HG02870 (cell line): Measurements from ENCODE around the gene LTO1.

Experiments
- ATAC-seq: cut with Tn5 transposase; IDR thresholded peaks from one replicate; pipeline ENCODE4 v1.9.1; 2021; ENCODE audit warnings: mild to moderate bottlenecking, moderate library complexity; ENCODE audit not compliant: unreplicated experiment

Gene LTO1, protein sequence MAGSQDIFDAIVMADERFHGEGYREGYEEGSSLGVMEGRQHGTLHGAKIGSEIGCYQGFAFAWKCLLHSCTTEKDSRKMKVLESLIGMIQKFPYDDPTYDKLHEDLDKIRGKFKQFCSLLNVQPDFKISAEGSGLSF

DNA sequence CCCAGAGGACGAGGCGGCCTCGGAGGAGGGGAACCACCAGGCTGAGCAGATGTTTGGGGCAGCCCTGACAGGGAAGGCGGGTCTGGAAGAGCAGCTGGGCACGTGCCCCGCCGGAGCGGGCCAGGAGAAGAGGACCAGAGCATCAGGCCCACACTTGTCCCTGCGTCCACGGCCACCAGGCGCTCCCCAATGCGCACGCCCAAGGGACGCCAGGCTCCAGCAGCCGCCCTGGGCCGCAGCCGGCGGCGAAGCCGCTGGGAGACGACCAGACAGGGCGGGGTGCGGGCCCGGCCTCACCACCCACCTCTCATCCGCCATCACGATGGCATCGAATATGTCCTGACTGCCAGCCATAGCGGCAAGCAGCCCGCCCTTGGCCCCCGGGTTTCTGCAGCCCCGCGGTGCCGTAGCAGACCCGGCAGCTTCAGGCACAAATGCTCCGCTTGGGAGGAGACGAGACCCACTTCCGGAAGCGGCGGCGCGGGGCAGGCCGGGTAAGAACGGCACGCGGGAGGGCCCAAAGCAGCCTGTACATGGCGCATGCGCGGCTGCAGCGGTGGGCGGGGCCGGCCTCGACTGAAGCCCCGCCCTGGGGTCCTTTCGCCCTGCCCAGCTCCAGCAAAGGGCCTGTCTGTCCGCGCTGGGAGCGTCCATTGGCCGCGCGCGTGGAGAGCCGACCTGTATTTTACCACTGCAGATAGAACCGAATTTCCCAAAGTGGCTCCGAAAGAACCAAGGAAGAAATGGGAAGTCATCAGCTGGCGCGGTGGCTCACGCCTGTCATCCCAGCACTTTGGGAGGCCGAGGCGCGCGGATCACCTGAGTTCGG is at the start of gene LTO1:
LTO1 (minus strand) TSS at position 468 of the 829 bp plus-strand sequence; CDS start at position 354, 114 bp downstream.
- peak; percentile 85 for ATAC-seq

DNA sequence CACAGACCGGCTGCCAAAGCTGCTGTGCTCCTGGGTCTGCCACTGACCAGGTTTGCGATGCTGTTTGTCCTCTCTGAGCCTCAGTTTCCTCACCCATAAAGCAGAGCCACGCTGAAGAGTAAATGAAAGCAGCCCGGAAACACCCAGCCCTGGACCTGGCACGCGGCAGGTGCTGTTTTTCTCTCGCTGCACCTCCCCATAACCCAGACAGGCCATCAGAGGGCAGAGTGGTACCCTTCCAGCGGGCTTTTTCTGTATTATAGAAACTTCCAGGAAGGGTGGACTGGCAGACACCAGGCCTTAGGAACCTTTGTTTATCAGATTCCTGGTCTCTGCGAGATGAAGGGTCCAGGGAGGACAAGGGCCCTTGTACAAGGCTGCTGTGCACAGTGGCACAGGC is 46.6 kb upstream of the LTO1 start:
- ATAC-seq = no peak

DNA sequence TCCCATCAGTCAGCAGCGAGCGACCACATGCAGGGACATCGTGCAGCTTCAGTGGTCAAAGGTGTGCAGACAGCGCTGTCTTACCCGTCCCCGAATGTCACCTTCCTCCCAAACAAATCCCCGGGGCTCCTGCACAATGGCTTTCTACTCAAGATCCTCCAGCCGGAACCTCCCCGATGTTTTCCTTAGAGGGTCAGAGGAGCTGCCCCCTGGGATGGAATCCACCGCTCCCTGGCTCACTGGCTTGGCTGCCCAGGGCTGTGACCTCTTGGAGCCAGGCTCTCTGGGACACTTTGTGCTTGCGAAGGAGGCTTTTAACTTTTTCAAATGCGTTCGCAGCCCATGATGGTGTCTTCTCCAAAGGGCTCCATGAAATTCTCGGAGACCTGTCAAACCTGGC is 46.0 kb upstream of the LTO1 start:
- no peak for ATAC-seq

DNA sequence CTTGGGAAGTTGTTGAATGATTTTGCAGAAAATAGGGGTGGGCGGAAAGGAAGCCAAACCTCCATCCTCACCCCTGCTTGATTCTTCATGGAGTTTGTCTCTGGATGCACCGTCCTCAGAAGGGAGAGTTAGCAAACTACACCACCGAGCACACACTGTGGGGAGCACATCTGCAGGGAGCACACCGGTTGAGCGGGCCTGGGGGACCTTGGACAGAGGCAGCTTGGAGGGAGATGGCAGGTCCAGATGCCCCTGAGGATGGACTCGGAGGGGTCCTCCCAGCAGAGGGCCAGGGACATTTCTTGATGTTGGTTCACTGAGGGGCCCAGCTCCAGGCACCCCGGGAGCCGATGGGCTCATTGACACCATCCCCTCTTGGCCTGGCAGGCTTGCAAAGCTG is 43.8 kb upstream of the LTO1 start:
- ATAC-seq = no peak

DNA sequence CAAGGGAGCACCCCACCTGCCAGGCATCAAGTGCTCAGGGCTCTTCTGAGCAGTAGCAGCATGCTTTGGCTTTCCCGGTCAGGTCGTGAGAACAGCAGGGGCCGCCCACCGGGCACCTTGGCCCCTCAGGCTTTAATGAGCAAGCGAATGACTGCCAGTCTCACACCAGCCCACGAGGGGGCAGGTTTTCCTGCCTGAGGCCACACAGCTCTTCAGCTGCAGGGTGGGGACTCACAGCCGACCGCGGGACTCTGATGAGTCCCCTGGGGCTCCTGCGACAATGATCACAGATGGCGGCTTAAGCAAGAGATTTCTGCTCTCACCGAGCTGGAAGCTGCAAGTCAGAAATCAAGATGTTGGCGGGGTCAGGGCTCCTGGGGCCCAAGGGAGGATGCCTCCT is 43.0 kb upstream of the LTO1 start:
- no peak for ATAC-seq

DNA sequence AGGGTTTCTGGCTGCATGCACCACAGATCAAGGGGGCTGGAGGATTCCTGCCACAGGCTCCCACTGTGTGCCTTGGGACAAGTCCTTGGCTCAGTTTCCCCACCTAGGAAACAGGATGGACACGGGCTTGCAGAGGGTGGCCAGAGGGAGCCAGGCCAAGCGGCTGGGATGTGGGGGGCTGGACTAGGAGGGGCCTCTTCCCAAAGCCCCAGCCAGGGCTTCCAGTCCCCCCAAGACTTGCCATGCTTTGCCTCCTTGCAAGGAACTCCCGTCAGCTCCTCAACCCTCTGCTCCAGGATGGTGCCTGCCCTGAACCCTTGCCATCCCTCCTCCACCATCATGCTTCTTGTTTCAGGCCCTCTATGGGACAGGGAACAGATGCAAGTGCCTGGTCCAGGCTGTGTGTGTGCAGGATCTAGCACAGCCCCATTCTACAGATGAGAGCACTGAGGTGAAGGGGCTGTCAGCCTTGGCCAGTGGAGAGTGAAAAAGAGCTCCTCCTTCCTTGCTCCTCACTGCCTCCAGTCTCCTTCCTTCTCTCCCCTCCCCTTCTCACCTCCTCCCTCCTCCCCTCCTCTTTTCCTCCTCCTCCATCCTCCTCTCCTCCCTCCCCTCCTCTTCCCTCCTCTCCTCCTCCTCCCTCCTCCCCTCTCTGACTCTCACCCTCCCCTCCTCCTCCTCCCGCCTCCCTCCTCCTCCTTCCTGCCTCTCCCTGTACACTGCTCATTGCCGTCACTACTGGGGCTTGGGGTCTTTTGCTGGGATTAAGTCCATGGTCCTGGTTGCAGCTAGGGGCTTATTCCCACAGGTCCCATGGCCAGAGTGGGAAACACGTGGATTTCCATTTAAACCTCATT is 42.0 kb upstream of the LTO1 start:
- ATAC-seq = no peak

DNA sequence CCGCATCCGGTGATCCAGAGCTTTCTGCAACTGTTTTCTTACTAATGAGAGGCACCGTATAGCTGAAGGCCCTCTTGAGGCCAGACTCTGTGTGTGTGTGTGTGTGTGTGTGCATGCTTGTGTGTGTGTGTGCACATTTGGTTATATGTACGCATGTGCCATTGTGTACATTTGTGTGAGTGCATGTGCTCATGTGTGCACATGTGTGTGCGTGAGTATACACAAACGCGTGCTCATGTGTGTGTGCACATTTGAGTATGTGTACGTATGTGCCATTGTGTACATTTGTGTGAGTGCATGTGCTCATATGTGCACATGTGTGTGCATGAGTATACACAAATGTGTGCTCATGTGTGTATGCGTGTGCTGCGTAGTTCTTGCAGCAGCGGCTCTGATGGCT is 40.9 kb upstream of the LTO1 start:
- ATAC-seq = no peak

DNA sequence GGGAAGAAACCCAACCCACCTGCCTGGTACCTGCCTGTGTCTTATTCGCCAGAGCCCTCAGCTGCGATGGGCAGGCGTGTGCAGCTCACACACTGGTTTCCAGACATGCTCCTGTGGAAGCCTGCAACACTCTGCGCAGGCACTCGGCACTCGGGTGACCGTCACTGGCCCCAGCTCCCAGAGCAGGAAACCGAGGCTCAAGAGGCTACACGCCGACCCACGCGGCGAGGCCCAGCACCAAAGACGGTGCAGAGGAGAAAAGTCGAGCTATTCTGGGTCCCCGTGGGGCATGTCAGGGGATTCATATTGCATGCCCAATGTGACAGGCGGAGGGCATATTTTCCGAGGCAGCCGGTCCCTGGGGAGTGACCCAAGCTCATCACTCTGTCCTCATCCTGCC is 40.3 kb upstream of the LTO1 start:
- no peak for ATAC-seq

DNA sequence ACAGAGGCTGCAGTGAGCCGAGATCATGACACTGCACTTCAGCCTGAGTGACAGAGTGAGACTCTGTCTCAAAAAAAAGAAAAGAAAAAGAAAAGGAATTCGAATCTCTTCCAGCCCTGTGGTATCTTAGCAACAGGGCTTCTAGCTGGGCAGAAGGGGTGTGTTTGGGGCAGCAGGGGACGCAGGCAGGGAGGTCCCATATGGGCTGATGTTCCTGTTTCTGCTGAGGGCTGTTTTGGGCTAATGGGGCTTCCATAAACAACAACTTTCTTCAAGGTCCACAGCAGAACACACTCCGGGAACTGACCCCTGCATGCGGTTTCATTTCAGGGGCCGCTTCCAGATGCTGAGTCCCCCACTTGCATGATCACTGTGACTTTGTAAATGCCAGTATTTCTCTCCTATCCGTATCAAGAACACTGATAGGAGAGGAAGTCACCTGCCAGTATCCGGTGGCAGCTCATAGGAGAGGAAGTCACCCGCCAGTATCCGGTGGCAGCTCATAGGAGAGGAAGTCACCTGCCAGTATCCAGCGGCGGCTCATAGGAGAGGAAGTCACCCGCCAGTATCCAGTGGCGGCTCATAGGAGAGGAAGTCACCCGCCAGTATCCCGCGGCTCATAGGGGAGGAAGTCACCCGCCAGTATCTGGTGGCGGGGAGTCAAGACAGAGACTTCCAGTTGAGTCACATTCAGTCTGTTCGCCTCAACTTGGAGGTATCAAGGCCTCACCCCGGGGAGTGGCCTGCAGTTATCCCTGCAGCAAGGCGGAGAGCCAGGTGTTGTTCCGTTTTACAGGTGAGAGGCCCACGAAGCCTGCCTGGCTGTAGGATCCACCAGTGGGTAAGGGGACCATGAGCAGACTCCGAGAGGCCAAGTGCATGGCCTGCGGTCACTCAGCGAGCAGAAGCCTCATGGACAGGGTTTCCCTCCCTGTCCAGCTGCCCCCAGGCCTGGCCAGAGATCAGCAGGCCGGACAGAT is 37.0 kb upstream of the LTO1 start:
- ATAC-seq = no peak

DNA sequence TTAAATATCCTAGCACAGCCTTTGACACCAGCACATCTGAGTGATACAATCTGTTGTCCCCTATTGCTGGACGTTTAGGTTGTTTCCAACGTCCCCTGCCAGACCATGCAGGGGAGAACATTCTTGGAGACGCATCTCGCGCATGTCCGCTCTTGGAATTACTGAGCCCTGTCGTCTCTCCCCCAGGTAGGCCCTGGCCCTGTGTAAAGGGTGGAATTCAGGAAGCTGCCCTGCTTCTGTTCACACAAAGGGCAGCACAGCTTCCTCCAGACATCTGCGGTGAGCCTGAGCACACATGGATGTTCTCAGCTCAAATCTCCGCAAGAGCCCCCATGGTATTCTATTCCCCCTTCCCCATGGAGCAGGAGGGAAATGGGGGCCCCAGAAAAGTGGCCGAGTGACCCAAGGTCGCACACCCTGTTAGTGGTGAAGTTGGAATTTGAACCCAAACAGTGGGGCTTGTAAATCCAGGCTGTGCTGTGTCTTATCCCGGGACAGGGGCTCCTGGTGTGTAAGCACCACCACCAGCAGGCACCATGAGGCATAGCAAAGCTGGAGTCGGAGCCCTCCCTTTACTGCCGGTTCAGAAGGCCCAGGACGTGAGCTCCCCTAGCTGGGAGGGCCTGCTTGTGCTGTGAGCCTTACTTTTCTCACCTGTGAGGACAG is 33.7 kb upstream of the LTO1 start:
- ATAC-seq = no peak

DNA sequence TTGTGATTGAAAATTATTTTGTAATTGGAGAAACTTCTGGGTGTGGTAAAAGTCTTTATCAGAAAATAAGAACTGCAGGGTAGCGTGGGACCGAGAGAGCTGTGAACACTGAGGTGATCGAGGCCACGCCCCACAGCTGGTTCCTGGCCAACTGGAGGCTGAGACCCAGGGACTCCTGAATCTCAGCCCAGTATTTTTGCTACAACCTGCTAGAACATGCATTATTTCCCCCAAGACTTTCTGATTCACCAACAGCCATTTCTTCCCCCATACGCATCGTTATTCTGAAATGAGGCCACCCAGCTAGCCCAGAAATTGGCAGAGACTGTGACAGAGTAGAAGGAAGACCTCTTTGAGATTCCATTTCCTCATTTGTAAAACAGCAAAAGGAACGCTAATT is 32.0 kb upstream of the LTO1 start:
- ATAC-seq = no peak

DNA sequence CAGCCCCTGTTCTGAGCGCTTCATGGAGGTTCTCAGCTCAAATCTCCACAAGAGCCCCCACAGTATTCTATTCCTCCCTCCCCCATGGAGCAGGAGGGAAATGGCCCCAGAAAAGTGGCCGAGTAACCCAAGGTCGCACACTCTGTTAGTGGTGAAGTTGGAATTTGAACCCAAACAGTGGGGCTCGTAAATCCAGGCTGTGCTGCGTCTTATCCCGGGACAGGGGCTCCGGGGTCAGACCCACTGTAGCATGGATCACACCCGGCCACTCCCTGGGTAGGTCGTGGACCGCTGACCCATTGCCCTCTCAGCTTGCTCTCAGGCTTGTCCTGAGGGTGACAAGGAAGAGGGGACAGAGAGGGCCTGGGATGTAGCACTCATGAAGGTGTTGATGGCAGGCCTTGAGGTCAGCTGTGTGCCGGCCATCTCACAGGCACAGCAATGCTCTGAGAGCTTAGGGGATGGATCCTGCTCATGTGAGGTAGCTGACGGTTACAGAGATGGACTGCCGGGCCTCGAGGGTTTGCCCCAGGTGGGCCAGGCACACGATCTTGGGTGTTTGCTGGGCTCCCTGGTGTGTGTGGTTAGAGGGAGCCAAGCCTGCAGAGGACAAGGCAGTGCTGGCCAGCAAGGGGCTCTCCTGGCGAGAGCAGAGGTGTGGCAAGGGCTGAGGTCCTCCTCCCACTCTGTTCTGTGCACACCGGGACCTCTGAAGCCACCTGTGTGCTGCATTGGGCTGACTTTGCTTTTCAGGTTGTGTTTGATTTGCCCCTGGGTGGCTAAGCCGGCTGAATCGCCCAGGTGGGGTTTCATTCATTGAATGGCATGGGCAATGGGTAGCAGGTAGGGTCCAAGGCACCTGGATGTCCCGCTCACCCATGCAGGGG is 31.0 kb upstream of the LTO1 start:
- ATAC-seq = no peak

DNA sequence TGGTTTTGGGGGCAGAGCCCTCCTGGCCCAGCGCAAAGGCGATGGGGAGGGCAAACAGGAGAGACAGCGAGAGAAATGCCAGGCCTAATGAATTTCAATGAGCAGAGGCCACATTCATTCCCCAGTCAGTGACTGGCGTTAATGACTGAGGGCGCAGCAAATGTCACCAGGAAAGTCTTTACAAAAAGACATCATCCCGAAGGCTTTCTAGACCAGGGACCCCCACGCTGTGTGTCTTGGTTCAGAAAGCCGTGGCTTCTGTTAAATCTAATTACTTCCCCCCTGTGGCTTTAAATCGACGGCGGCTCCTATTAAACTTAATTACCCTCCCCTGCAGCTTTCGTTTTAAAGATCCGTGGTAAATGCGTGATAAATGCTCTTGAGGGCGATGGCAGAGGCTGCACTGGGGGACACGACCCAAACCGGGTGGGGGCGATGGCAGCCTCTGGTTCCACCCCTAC is 30.2 kb upstream of the LTO1 start:
- no peak for ATAC-seq

DNA sequence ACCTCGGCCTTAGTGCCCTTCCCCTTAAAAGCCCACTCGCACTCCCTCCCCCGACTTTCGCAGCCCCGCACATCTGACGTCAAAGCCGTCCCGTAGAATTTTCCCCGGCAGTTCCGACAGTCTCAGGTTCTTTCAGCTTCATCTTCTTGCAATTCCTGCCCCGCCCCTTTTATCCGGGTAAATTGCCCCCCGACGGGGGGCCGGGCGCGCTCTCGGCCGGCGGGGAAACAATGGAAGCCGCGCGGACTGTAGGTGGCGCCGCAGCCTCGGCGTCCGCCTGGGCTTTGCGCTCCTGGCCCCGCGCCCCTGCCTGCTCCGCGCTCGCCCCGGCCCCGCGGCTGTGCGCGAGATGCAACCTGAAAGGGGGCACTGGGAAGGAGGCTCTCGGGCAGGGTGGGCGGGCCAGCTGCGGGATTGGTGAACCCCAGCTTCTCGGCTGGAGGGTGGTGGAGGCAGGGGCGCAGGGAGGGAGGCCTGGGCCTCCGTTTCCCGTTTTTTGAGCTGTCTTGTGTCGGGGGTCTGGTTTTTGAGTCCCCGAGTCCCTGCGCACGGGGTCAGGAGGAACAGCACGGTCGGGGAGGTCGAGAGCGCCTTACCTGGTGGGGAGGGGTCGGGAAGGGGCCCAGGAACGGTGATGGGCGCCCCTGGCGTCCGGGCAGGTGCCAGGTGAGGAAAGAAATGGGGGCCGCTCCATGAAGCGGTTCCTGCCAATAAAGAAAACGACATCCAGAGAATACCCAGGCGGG is 29.5 kb upstream of the LTO1 start:
- ATAC-seq = no peak

DNA sequence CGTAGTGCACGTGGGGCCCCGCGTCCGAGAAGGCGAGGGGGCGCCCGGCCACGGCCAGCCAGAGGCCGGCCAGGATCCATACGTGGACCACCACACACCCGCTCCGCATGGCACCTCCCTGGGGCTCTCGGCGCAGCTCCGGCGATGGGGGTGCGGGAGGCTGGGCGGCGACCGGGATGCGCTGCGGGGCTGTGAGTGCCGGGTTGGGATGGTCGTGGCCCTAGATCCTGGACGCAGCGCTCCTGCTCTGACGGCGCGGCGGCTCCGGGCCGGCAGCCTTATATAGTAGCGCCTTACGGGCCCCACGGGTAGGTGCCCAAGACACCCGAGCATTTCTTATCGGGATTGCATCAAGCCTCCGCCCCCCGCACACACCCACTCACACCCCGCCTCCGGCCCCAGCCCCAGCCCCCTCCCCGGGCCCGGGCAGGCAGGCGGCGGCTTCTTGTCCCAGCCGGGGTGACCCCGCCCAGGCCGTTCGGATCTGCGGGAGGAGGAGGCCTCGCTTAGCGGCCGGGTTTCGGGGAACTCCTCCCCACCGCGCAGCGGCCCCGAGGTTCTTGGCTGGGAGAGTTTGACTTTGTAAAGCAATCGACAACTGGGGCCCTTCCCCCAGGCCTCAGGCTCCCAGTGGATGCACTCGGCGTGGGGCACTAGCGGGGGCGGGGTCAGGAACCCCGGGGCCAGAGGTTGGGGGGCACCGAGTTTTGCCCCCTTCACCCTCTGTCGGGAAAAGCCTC is 28.8 kb upstream of the LTO1 start, which contains the start of gene FGF19:
FGF19 (minus strand) TSS at position 255 of the 740 bp plus-strand sequence; CDS start at position 109, 146 bp downstream.
- no peak for ATAC-seq

DNA sequence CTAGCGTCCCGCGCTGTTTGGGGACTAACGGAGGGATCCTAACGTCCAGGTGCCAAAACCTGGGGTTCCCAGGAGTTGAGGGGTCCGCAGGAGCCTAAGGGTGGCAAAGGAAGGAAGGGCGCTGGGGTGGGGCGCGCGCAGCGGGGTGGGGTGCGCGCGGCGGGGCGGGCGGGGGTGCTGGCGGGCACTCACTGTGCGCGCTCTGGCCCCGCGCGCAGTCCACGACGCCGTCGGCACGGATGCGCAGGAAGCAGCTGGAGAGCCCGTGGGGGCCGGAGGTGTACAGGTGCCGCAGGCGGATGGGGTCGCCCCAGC is 28.3 kb upstream of the LTO1 start:
- ATAC-seq = no peak

DNA sequence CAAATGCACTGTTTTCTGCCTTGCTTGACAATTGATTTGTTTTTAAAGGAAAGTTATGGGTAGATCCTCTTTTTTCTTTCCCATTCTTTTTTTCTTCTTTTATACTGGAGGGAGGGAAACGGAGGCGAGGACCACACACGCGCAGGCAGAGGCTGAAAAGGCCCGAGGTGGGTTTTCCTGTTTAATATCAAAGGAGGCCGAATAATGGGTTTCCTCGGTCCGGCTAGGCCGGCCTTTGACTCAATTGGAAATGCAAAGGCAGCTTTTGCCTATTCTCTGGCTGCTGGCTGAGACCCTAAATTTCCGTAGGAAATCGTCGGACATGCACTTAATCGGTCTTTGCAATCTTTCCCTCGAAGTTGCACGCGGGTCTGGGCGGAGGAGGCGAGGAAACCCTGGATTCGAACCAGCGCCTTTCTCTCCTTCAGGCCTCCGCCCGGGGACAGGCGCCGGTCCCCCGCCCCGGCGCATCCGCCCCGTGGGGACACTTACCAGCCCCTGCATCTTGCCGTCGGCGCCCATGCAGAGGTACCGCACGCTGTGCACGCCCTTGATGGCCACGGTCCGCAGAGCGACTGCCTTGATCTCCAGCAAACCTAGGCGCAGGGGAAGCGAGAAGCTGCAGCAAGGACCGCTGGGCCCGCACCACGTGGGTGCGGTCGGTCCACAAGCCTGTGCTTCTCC is 27.8 kb upstream of the LTO1 start:
- ATAC-seq = no peak
